Activated CD4-positive, alpha-beta T cell treated with anti-CD3 and anti-CD28 coated beads, Interleukin-10, Interleukin-2, amounts not matched to agents 100 ng/mL and 50 ng/mL, durations not matched to agents 16 hours and 8 hours (primary cell): ENCODE results near the gene C16orf78.
"Not testable (repeated sequence)": the region's sequence is repeated elsewhere in the genome, so short reads cannot be mapped to it uniquely, and the experiment has no call there.

Experiments used
- DNase-seq: peaks from one replicate; pipeline ENCODE4 v3.0.0-alpha.2; 2020

The C16orf78 gene

GRCh38 chr16:49350265-49351095, 23.1 kb upstream of the C16orf78 start:
- peak; percentile 63 for DNase-seq

GRCh38 chr16:49351096-49351487, 22.5 kb upstream of the C16orf78 start:
- no peak for DNase-seq

- no peak for DNase-seq
Measured at GRCh38 chr16:49352892-49353291, 20.7 kb upstream of the C16orf78 start.

GRCh38 chr16:49353680-49354079, 19.9 kb upstream of the C16orf78 start:
- no peak for DNase-seq

- DNase-seq: no peak
Measured at GRCh38 chr16:49354101-49354500, 19.5 kb upstream of the C16orf78 start.

GRCh38 chr16:49354991-49355390, 18.6 kb upstream of the C16orf78 start:
- DNase-seq: no peak

GRCh38 chr16:49355933-49356665, 17.5 kb upstream of the C16orf78 start:
- no peak for DNase-seq

GRCh38 chr16:49356728-49357488, 16.7 kb upstream of the C16orf78 start:
- no peak for DNase-seq

- DNase-seq: no peak
Measured at GRCh38 chr16:49359591-49359990, 14.0 kb upstream of the C16orf78 start.

GRCh38 chr16:49361731-49362130, 11.9 kb upstream of the C16orf78 start:
- DNase-seq: not testable (repeated sequence)

- DNase-seq: no peak
Measured at GRCh38 chr16:49362230-49362629, 11.4 kb upstream of the C16orf78 start.

GRCh38 chr16:49365711-49366509, 7.7 kb upstream of the C16orf78 start:
- DNase-seq: no peak

GRCh38 chr16:49366669-49367068, 6.9 kb upstream of the C16orf78 start:
- no peak for DNase-seq

GRCh38 chr16:49369651-49370611, 3.7 kb upstream of the C16orf78 start:
- DNase-seq: no peak

GRCh38 chr16:49376206-49376605, 2.6 kb downstream of the C16orf78 start:
- no peak for DNase-seq

GRCh38 chr16:49377196-49377755, 3.7 kb downstream of the C16orf78 start:
- DNase-seq: no peak

GRCh38 chr16:49378238-49378637, 4.6 kb downstream of the C16orf78 start:
- no peak for DNase-seq

- DNase-seq: no peak
Measured at GRCh38 chr16:49378816-49379215, 5.2 kb downstream of the C16orf78 start.

GRCh38 chr16:49382916-49383315, 9.3 kb downstream of the C16orf78 start:
- DNase-seq: no peak

- no peak for DNase-seq
Measured at GRCh38 chr16:49395021-49395420, 21.4 kb downstream of the C16orf78 start.

GRCh38 chr16:49396206-49396720, 22.7 kb downstream of the C16orf78 start:
- no peak for DNase-seq
